ENCODE data around the gene ZFYVE21. TPM values are rescaled to one million over a fixed set of nuclear protein-coding genes. Genes with fewer than 3 reads are reported as not detected.

The ZFYVE21 gene
- total and polyA plus RNA-seq, 9 donors, result 75.6 to 111 (median 83.1) TPM

DNA sequence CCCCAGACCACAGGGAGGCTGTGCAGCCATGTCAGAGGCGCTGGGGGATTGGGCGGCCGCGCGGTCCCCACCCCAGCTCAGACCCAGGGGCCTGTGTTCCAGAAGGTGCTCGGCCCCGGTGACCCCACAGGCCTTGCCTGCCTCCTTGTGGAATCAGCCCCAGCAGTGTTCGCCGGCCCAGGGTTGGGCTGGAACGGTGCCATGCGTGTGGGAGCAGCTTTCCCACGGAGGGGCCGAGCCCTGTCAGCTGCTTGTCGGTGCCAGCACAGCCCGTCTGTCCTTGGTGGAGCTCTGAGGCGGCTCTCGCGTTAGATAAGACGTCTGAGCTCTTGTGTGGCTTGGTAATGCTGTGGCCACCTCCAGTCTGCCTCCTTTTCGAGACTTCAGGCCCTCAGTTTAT is 8.5 kb downstream of the ZFYVE21 start:
- Histone ChIP-seq H3K4me3 (no peak overlapping the region), H3K36me3 (no peaks in the 10 kb centered on the region), H3K27me3 (no peaks in the 10 kb centered on the region), H3K9me3 (no peaks in the 10 kb centered on the region), H3K27ac (peak overlapping the region; percentile 57 to 65), H3K4me1 (ENCODE audit: insufficient read depth) (peaks cover 23% of the 10 kb centered on the region)
- no peak for TF ChIP-seq POLR2A (IDR thresholded peaks at IDR 0.05)
- no peak for TF ChIP-seq EP300 (IDR thresholded peaks at IDR 0.05)
- TF ChIP-seq, protein P1, sequence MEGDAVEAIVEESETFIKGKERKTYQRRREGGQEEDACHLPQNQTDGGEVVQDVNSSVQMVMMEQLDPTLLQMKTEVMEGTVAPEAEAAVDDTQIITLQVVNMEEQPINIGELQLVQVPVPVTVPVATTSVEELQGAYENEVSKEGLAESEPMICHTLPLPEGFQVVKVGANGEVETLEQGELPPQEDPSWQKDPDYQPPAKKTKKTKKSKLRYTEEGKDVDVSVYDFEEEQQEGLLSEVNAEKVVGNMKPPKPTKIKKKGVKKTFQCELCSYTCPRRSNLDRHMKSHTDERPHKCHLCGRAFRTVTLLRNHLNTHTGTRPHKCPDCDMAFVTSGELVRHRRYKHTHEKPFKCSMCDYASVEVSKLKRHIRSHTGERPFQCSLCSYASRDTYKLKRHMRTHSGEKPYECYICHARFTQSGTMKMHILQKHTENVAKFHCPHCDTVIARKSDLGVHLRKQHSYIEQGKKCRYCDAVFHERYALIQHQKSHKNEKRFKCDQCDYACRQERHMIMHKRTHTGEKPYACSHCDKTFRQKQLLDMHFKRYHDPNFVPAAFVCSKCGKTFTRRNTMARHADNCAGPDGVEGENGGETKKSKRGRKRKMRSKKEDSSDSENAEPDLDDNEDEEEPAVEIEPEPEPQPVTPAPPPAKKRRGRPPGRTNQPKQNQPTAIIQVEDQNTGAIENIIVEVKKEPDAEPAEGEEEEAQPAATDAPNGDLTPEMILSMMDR (IDR thresholded peaks at IDR 0.05), result no peak
- intact Hi-C loops (cut with DNase I), result no loop called here
- WGBS, 3 donors, result 6 to 11% (median 10%) methylated on average over 18 to 20 of the region's 20 CpGs
- DNase-seq, result peak; percentile 75 to 90 (median 84)

DNA sequence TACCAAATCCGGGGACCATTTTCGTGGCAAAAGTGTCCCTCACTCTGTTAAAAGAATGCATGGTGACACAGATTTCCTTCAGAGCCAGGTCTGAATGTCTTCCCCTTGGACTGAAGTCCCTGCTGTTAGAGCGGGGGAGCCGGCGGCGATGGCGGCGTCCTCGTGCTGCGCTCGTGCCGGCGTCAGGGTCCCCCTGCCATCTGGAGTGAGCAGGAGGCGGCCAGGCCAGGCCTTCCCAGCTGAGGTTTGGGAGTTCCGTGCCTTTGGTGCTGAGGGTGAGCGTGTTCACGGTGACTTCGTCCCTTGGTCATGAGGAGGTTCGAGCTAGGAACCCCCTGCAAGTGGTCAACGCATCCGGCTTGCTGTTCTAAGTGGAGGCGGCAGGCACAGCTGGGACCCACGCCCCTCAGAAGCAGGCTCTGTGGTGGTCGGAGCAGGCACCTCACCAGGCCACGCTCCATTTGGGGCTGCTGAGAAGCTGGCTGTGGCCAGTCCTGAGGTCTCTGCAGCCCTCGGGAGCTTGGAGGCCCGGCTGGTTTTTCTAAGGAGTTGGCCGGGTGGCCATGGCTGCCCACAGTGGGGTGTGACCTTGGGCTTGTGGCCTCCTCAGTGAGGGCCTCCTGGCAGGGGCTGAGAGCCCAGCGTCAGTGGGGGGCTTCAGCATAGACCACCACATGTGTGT is 9.5 kb downstream of the ZFYVE21 start:
- H3K27ac ChIP-seq, result peak overlapping the region in 1 of 2 donors; percentile 65
- no peaks in the 10 kb centered on the region for H3K36me3 ChIP-seq
- intact Hi-C loops (cut with DNase I), result no loop called here
- H3K9me3 ChIP-seq, result no peaks in the 10 kb centered on the region
- H3K27me3 ChIP-seq, result no peaks in the 10 kb centered on the region
- no peak for TF ChIP-seq EP300 (IDR thresholded peaks at IDR 0.05)
- TF ChIP-seq POLR2A (IDR thresholded peaks at IDR 0.05), result no peak
- TF ChIP-seq, protein P1 (IDR thresholded peaks at IDR 0.05), result no peak
- peaks cover 23% of the 10 kb centered on the region for H3K4me1 ChIP-seq (ENCODE audit: insufficient read depth)
- H3K4me3 ChIP-seq, result no peak overlapping the region
- WGBS, 3 donors, result 87 to 91% (median 90%) methylated on average over 27 to 29 of the region's 29 CpGs
- no peak for DNase-seq

DNA sequence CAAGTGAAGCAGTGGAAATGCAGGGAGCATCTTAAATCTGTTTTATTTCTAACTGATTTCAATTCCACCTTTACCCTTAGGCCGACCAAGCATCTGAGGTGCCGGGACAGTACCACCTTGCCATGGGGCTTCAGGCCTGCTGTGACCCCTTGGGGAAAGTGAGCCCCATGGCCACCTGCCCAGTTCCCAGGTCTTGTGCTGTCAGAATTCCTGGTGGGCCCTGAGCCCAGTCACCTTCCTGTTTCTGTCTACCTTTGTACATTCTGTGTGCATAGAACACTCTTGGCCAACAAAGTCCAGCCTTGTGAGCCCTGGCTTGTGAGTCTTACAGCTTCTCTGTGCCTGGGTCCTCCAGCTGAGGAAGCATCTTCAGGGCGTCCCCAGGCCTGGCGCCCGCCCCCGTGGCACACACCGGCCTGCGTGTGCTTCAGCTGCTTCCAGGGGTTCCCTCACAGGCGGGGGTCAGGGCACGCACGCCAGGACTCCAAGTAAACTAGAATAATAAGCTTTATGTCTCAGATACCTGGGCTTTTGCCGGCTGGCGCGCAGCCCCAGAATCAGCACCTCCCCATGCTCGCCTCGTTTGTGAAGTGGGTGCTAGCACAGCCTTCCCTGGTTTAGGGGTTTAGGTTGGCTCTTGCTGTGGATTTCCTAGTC is 10.3 kb downstream of the ZFYVE21 start:
- no peak overlapping the region for H3K27ac ChIP-seq
- intact Hi-C loops (cut with DNase I), result no loop called here
- no peaks in the 10 kb centered on the region for H3K27me3 ChIP-seq
- H3K9me3 ChIP-seq, result no peaks in the 10 kb centered on the region
- TF ChIP-seq, protein P1 (IDR thresholded peaks at IDR 0.05), result no peak
- TF ChIP-seq EP300 (IDR thresholded peaks at IDR 0.05) (no peak), POLR2A (IDR thresholded peaks at IDR 0.05) (no peak)
- WGBS, 3 donors, result 91 to 94% (median 92%) methylated on average over 16 of the region's 16 CpGs
- no peak for DNase-seq
- peaks cover 29% of the 10 kb centered on the region for H3K4me1 ChIP-seq (ENCODE audit: insufficient read depth)
- no peak overlapping the region for H3K4me3 ChIP-seq
- H3K36me3 ChIP-seq, result no peaks in the 10 kb centered on the region

DNA sequence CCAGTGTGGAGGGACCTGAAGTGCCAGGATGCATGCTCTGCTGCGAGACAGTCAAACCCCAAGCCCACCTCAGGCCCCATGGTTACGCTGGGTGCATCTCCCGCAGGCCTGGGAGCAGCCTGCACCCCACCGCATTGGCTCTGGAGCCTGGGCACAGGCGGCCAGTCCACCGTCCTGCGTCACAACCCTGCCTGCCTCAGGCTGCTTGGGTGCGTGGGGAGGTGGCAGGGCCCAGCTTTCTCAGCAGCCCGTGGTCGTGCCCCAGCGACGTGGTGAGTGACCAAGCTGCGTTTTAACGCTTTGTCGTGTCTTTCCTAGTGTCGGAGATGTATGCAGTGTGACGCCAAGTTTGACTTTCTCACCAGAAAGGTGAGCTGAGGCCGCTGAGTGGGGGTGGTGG is 10.9 kb downstream of the ZFYVE21 start:
- H3K9me3 ChIP-seq, result no peaks in the 10 kb centered on the region
- H3K4me3 ChIP-seq, result no peak overlapping the region
- TF ChIP-seq, protein P1 (IDR thresholded peaks at IDR 0.05), result no peak
- no peak for TF ChIP-seq EP300 (IDR thresholded peaks at IDR 0.05)
- H3K27me3 ChIP-seq, result no peaks in the 10 kb centered on the region
- H3K4me1 ChIP-seq (ENCODE audit: insufficient read depth), result peaks cover 29% of the 10 kb centered on the region
- H3K27ac ChIP-seq, result no peak overlapping the region
- intact Hi-C loops (cut with DNase I), result no loop called here
- H3K36me3 ChIP-seq, result no peaks in the 10 kb centered on the region
- no peak for DNase-seq
- WGBS, 3 donors, result 88 to 97% (median 96%) methylated on average over 16 to 18 of the region's 18 CpGs

All from ovary (tissue), 9 donors.